ENCODE data around the gene ERVK3-1. TPM values are rescaled to one million over a fixed set of nuclear protein-coding genes. Genes with fewer than 3 reads are reported as not detected.

The ERVK3-1 gene
- polyA plus RNA-seq, 1 of the 3 experiments (the other 2 are of a cell fraction): 69.4 TPM

DNA sequence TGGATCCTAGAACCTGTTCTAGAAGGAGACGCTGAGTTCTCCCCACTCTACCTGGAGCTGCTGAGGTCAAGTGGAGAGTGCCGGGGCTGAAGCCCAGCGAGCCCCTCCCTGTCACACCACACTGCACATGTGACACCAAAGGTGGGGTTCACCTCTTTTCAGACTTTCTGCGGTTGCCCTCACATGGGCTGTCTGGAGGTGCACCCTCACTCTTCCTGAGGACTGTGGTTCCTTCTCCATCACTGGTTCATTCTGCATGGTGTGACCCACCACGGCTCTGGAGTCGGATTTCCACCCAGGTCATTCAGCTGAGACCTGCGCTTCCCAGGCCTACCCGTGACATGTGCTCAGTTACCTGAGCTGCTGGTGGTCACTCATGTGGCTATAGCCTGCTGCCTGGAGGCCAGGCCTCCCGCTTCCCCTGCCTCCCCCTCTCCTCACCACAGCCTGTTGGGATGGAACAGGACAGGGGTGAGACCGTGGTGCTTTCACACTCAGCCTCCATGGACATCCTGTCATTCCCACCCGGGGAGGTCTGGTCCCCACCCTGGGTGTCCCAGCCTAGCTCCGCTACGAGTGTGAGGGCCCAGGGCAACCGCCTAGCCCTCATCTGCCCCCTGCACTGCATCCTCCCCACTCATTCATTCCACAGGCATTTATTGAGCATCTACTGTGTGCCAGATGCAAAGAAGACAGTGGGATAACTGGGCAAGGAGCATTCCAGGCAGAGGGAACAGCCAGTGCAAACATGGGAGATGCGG, 48.7 kb downstream of the ERVK3-1 start:
- no peaks in the 10 kb centered on the region for H3K4me1 ChIP-seq (ENCODE audit: control insufficient read depth in 1 of 2, insufficient read depth in 2 of 2, low read depth in 1 of 2, low read length in 1 of 2)
- no peaks in the 10 kb centered on the region for H3K27me3 ChIP-seq (ENCODE audit: insufficient read depth)
- no peak overlapping the region for H2AFZ ChIP-seq (ENCODE audit: low read depth)
- TF ChIP-seq CHD2 (IDR thresholded peaks at IDR 0.05; ENCODE audit: low read length, partially characterized antibody): no peak
- no peak for TF ChIP-seq GABPA (IDR thresholded peaks at IDR 0.05; ENCODE audit: low read depth)
- TF ChIP-seq TEAD4 (IDR thresholded peaks at IDR 0.05; ENCODE audit: borderline replicate concordance, insufficient read depth): no peak
- TF ChIP-seq POLR2AphosphoS5 (IDR thresholded peaks at IDR 0.05; ENCODE audit: low read depth, low read length): no peak
- TF ChIP-seq MEF2A (IDR thresholded peaks at IDR 0.05; ENCODE audit: borderline replicate concordance, low read depth): no peak
- TF ChIP-seq TCF12 (IDR thresholded peaks at IDR 0.05): no peak
- no peaks in the 10 kb centered on the region for H4K20me1 ChIP-seq (ENCODE audit: insufficient read depth)
- WGBS (ENCODE audit: low lambda C conversion rate): 90% methylated on average over 10 of the region's 15 CpGs
- no peak overlapping the region for H3K4me3 ChIP-seq (ENCODE audit: low read depth in 2 of 2, low read length in 1 of 2)
- no peaks in the 10 kb centered on the region for H3K9me3 ChIP-seq
- CTCF ChIA-PET: interaction anchor here (1.0 kb wide), 1 partner anchor 9 kb away, joined by 3 read pairs; the partner anchor contains the start of gene ZNF497
- H3K9me2 ChIP-seq: no peaks in the 10 kb centered on the region
- H3K4me2 ChIP-seq: no peak overlapping the region
- POLR2A ChIA-PET: interaction anchor here (1.4 to 3.6 kb wide), 2 partner anchors 8 to 9 kb away, joined by 3 to 18 read pairs; partner anchors contain the start of gene ZNF497
- DNase-seq: no peak
- H3K27ac ChIP-seq (ENCODE audit: low read depth in 2 of 2, low read length in 1 of 2): no peak overlapping the region
- no peak overlapping the region for H3K9ac ChIP-seq
- H3K36me3 ChIP-seq (replicated peaks in 1 of 2; ENCODE audit: control insufficient read depth in 1 of 2, insufficient read depth in 2 of 2, low read length in 1 of 2): peaks cover 2 to 4% of the 10 kb centered on the region in 2 experiments
- H3K79me2 ChIP-seq (ENCODE audit: insufficient read depth): peaks cover 18% of the 10 kb centered on the region
- no peaks in the 10 kb centered on the region for H3F3A ChIP-seq (replicated peaks; ENCODE audit: insufficient read depth)

DNA sequence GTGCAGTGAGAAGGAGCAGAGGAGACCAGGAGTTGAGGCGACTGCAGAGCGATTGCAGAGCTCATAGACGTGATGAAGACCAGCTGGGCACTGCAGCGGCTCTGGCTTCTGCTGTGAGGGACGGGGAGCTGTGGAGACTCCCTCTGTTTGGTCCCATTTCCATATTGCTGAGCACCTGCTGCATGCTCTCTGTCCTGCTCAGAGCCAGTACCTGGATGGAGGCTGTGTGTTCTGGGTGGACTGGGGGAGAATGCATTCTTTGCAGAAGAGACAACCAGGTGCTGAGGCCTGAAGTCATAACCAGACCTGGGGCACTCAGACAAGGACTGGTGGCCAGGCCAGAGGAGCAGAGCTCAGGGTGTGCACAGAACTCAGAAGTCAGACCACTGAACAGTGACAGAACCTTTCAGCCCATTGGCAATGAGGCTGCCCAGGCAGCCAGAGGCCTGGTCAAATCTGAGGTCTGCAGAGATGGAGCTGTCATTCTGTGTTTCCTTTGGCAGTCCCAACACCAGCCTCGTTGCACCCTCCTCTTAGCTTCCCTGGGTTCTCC, 49.4 kb downstream of the ERVK3-1 start:
- Histone ChIP-seq H3K9me3 (no peaks in the 10 kb centered on the region), H3F3A (replicated peaks; ENCODE audit: insufficient read depth) (no peaks in the 10 kb centered on the region), H3K27ac (ENCODE audit: low read depth in 2 of 2, low read length in 1 of 2) (no peak overlapping the region), H3K4me1 (ENCODE audit: control insufficient read depth in 1 of 2, insufficient read depth in 2 of 2, low read depth in 1 of 2, low read length in 1 of 2) (no peaks in the 10 kb centered on the region), H4K20me1 (ENCODE audit: insufficient read depth) (no peaks in the 10 kb centered on the region), H3K36me3 (replicated peaks in 1 of 2; ENCODE audit: control insufficient read depth in 1 of 2, insufficient read depth in 2 of 2, low read length in 1 of 2) (peaks cover 2% of the 10 kb centered on the region in 2 experiments), H3K9ac (no peak overlapping the region), H3K4me2 (no peak overlapping the region), H3K4me3 (ENCODE audit: low read depth in 2 of 2, low read length in 1 of 2) (no peak overlapping the region), H3K27me3 (ENCODE audit: insufficient read depth) (no peaks in the 10 kb centered on the region), H3K9me2 (no peaks in the 10 kb centered on the region), H2AFZ (ENCODE audit: low read depth) (no peak overlapping the region), H3K79me2 (ENCODE audit: insufficient read depth) (peaks cover 11% of the 10 kb centered on the region)
- TF ChIP-seq FOXJ3 (CRISPR knock-in tag; IDR thresholded peaks at IDR 0.05): no peak
- TF ChIP-seq MEF2A (IDR thresholded peaks at IDR 0.05; ENCODE audit: borderline replicate concordance, low read depth): no peak
- TF ChIP-seq, protein P1, sequence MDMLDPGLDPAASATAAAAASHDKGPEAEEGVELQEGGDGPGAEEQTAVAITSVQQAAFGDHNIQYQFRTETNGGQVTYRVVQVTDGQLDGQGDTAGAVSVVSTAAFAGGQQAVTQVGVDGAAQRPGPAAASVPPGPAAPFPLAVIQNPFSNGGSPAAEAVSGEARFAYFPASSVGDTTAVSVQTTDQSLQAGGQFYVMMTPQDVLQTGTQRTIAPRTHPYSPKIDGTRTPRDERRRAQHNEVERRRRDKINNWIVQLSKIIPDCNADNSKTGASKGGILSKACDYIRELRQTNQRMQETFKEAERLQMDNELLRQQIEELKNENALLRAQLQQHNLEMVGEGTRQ (IDR thresholded peaks at IDR 0.05; ENCODE audit: borderline replicate concordance, low read depth, low read length): no peak
- no peak for TF ChIP-seq ZBTB33 (IDR thresholded peaks at IDR 0.05; ENCODE audit: borderline replicate concordance, low read depth)
- no peak for TF ChIP-seq NFIC (IDR thresholded peaks at IDR 0.05; ENCODE audit: borderline replicate concordance)
- TF ChIP-seq GATA2 (CRISPR knock-in tag; IDR thresholded peaks at IDR 0.05): no peak
- no peak for TF ChIP-seq GABPA (IDR thresholded peaks at IDR 0.05; ENCODE audit: low read depth)
- TF ChIP-seq RCOR1 (IDR thresholded peaks at IDR 0.05; ENCODE audit: low read length): no peak
- POLR2A ChIA-PET: interaction anchor here (1.4 to 3.6 kb wide), 2 partner anchors 8 kb away, joined by 3 to 18 read pairs; partner anchors contain the start of gene ZNF497
- CTCF ChIA-PET: interaction anchor here (1.0 kb wide), 1 partner anchor 8 kb away, joined by 3 read pairs; the partner anchor contains the start of gene ZNF497
- DNase-seq: no peak
- WGBS (ENCODE audit: low lambda C conversion rate): 84% methylated on average over 6 of the region's 6 CpGs
